ENCODE measurements around the gene CNPY1.

- no peak for TF ChIP-seq YY1 (IDR thresholded peaks at IDR 0.05; ENCODE audit: low read depth)
- no peak for TF ChIP-seq REST (IDR thresholded peaks at IDR 0.05; ENCODE audit: low read depth)
- TF ChIP-seq TEAD4 (IDR thresholded peaks at IDR 0.05) = no peak
- no peak for TF ChIP-seq RAD21 (IDR thresholded peaks at IDR 0.05; ENCODE audit: low read depth)
- TF ChIP-seq TAF1 (IDR thresholded peaks at IDR 0.05; ENCODE audit: low read depth) = no peak
- no peak for TF ChIP-seq CEBPB (IDR thresholded peaks at IDR 0.05)
- no peak for TF ChIP-seq EP300 (IDR thresholded peaks at IDR 0.05; ENCODE audit: borderline replicate concordance)
- TF ChIP-seq NFIC (IDR thresholded peaks at IDR 0.05) = no peak
- TF ChIP-seq FOXM1 (IDR thresholded peaks at IDR 0.05; ENCODE audit: borderline replicate concordance, low read depth) = no peak
- TF ChIP-seq USF1 (IDR thresholded peaks at IDR 0.05) = no peak
Measured at GRCh38 chr7:155452505-155453295, 93.7 kb downstream of the CNPY1 start.
